Esophagus muscularis mucosa (tissue), 4 donors: ENCODE results near the gene TMEM200B. TPM values are rescaled to one million over a fixed set of nuclear protein-coding genes. Genes with fewer than 3 reads are reported as not detected.
"Not testable (repeated sequence)": the region's sequence is repeated elsewhere in the genome, so short reads cannot be mapped to it uniquely, and the experiment has no call there.

ENCODE experiments used
- DNase-seq: peaks from one replicate; pipeline ENCODE4 v3.0.0-alpha.2; 2017; ENCODE audit errors: extremely low spot score
- H3K27ac ChIP-seq, 4 donors: fragments of 200-600 bp; sonication (generic); replicated peaks in 1 of 4; 1 replicate in 3 of 4; 2 replicates in 1 of 4; pipeline ENCODE4 v1.5.1; 2016 to 2019; ENCODE audit warnings: mild to moderate bottlenecking in 1 of 4
- H3K27me3 ChIP-seq, 4 donors: fragments of 200-600 bp; sonication (generic); one replicate each; pipeline versions ENCODE4 v1.5.1 to v1.6.0; 2016 to 2019
- H3K36me3 ChIP-seq, 4 donors: fragments of 200-600 bp; sonication (generic); one replicate each; pipeline ENCODE4 v1.5.1; 2016 to 2019
- H3K4me1 ChIP-seq, 4 donors: fragments of 200-600 bp; sonication (generic); one replicate each; pipeline ENCODE4 v1.5.1; 2016 to 2019
- H3K4me3 ChIP-seq, 4 donors: fragments of 200-600 bp; sonication (generic); 1 replicate in 2 of 4; 2 replicates in 2 of 4; pipeline ENCODE4 v1.5.1; 2016 to 2019; ENCODE audit warnings: mild to moderate bottlenecking in 4 of 4, moderate library complexity in 1 of 4
- H3K9me3 ChIP-seq, 4 donors: fragments of 200-600 bp; sonication (generic); 1 replicate in 3 of 4; 2 replicates in 1 of 4; pipeline ENCODE4 v1.5.1; 2016 to 2019
- CTCF ChIP-seq, 3 experiments: fragments of 200-600 bp in 2 of 3; fragments of 450-650 bp in 1 of 3; sonication (generic) in 2 of 3; IDR thresholded peaks; one replicate each; pipeline ENCODE4 v1.5.1; 2017 to 2019; ENCODE audit warnings: antibody characterized with exemption in 3 of 3, mild to moderate bottlenecking in 2 of 3, moderate library complexity in 1 of 3
- EP300 ChIP-seq: sonication (generic); formaldehyde crosslinking; IDR thresholded peaks from one replicate; pipeline ENCODE4 v1.6.1; 2017; ENCODE audit warnings: antibody characterized with exemption
- POLR2A ChIP-seq: fragments of 450-650 bp; IDR thresholded peaks from one replicate; pipeline ENCODE4 v1.6.1; 2017; ENCODE audit warnings: antibody characterized with exemption, moderate library complexity, mild to moderate bottlenecking, low read depth
- POLR2AphosphoS5 ChIP-seq, 2 donors: sonication (generic); formaldehyde crosslinking; IDR thresholded peaks; one replicate each; pipeline ENCODE4 v1.6.1; 2017; ENCODE audit warnings: antibody characterized with exemption in 2 of 2
- WGBS: methylation state at CpG from one replicate; pipeline ENCODE4 v1.1.5; 2018; 5-methylcytosine and 5-hydroxymethylcytosine counted together
- intact Hi-C: fragments of 100-400 bp; cut with DNase I; formaldehyde crosslinking; loops from one replicate; pipeline ENCODE4 v1.15.1; 2023
- total RNA-seq, 4 donors: library from RNA; depleted of rRNA; stranded (reverse); fragments of >200 nt; gene quantifications; one replicate each; pipeline versions ENCODE4 v1.1.0 to v1.2.1, GENCODE V29; 2016

The TMEM200B gene
- total RNA-seq, 4 donors from 2014 or later = 14.5 to 44.8 (median 28.2) TPM

GRCh38 chr1:29099286-29099685, 24.4 kb downstream of the TMEM200B start:
- TF ChIP-seq POLR2A (no peak), CTCF (IDR thresholded peaks at IDR 0.05) (no peak), POLR2AphosphoS5 (IDR thresholded peaks at IDR 0.05) (no peak), EP300 (no peak)
- Histone ChIP-seq H3K9me3 (no peaks in the 10 kb centered on the region), H3K36me3 (peaks cover 0 to 29% (median 18%) of the 10 kb centered on the region in 4 donors), H3K4me3 (no peak overlapping the region), H3K27me3 (no peaks in the 10 kb centered on the region), H3K4me1 (no peaks in the 10 kb centered on the region), H3K27ac (no peak overlapping the region)
- WGBS = 90% methylated on average over 4 of the region's 4 CpGs
- no peak for DNase-seq
- intact Hi-C loops = no loop called here

- Histone ChIP-seq H3K36me3 (peaks cover 0 to 28% (median 13%) of the 10 kb centered on the region in 4 donors), H3K27ac (no peak overlapping the region), H3K4me1 (no peaks in the 10 kb centered on the region), H3K27me3 (no peaks in the 10 kb centered on the region), H3K4me3 (no peak overlapping the region), H3K9me3 (no peaks in the 10 kb centered on the region)
- WGBS = 67% methylated on average over 4 of the region's 4 CpGs
- intact Hi-C loops = no loop called here
- no peak for TF ChIP-seq CTCF (IDR thresholded peaks at IDR 0.05)
- TF ChIP-seq EP300 = no peak
- no peak for TF ChIP-seq POLR2A
- TF ChIP-seq POLR2AphosphoS5 (IDR thresholded peaks at IDR 0.05) = no peak
- DNase-seq = no peak
Observed at GRCh38 chr1:29096231-29096886, 27.3 kb downstream of the TMEM200B start.

GRCh38 chr1:29094954-29095353, 28.7 kb downstream of the TMEM200B start:
- Histone ChIP-seq H3K27me3 (no peaks in the 10 kb centered on the region), H3K27ac (no peak overlapping the region), H3K4me1 (no peaks in the 10 kb centered on the region), H3K4me3 (no peak overlapping the region), H3K9me3 (no peaks in the 10 kb centered on the region), H3K36me3 (peaks cover 0 to 20% (median 8%) of the 10 kb centered on the region in 4 donors)
- TF ChIP-seq EP300 (no peak), POLR2A (no peak), CTCF (IDR thresholded peaks at IDR 0.05) (no peak), POLR2AphosphoS5 (IDR thresholded peaks at IDR 0.05) (no peak)
- intact Hi-C loops = no loop called here
- 77% methylated on average over 1 of the region's 1 CpG for WGBS
- no peak for DNase-seq

GRCh38 chr1:29094433-29094832, 29.3 kb downstream of the TMEM200B start:
- no peaks in the 10 kb centered on the region for H3K4me1 ChIP-seq
- no peak for TF ChIP-seq CTCF (IDR thresholded peaks at IDR 0.05)
- no peak for TF ChIP-seq EP300
- TF ChIP-seq POLR2AphosphoS5 (IDR thresholded peaks at IDR 0.05) = no peak
- TF ChIP-seq POLR2A = no peak
- DNase-seq = no peak
- H3K27ac ChIP-seq = no peak overlapping the region
- H3K36me3 ChIP-seq = peaks cover 0 to 15% (median 3%) of the 10 kb centered on the region in 4 donors
- H3K9me3 ChIP-seq = no peaks in the 10 kb centered on the region
- WGBS = 96% methylated on average over 3 of the region's 3 CpGs
- intact Hi-C loops = no loop called here
- no peaks in the 10 kb centered on the region for H3K27me3 ChIP-seq
- H3K4me3 ChIP-seq = no peak overlapping the region

GRCh38 chr1:29092704-29093103, 31.0 kb downstream of the TMEM200B start:
- H3K4me1 ChIP-seq, DNase-seq, H3K9me3 ChIP-seq, intact Hi-C loops, H3K27ac ChIP-seq, H3K4me3 ChIP-seq, H3K27me3 ChIP-seq, H3K36me3 ChIP-seq: not testable (repeated sequence)
- WGBS = 98% methylated on average over 5 of the region's 5 CpGs
